HL-60 (cell line): ENCODE data around the gene ST6GALNAC6.

Source experiments
- CTCF ChIP-seq: IDR thresholded peaks from one replicate; pipeline ENCODE4 v1.5.1; 2011; ENCODE audit warnings: low read length, control low read depth, inconsistent platforms; ENCODE audit not compliant: insufficient read depth
- POLR2AphosphoS5 ChIP-seq: IDR thresholded peaks from 2 replicates; pipeline ENCODE4 v1.6.1; 2012; ENCODE audit warnings: low read depth
- TF ChIP-seq, protein P1 (sequence below): IDR thresholded peaks from 2 replicates; pipeline ENCODE4 v1.6.1; 2012; ENCODE audit warnings: low read depth; ENCODE audit not compliant: insufficient replicate concordance

DNA sequence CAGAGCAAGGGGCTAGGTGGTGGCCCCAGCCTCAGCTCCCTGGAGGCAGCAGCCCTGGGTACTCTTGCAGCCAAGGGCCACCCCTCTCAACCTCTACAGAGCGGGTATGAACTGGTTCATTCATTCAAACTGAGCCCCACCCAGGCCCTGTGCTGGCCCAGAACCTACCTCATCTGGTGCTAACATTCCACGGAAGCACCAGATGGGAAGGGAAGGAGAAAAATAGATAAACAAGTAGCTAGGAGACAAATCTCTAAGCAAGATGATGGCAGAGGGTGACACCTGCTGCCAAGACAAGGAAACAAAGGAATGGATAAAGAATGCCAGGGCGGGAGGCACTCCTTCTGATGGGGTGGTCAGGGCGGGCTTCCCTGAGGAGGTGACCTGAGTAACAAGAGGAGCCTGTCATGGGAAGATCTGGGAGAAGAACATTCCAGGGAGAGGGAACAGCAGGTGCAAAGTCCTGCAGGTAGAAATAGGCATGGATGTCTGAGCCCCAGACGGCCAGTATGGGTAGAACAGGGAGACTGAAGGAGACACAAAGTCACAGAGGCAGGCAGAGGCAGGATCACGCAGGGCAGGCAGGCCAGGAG is 11.3 kb upstream of the ST6GALNAC6 start:
- TF ChIP-seq POLR2AphosphoS5 (no peak), CTCF (no peak)
- TF ChIP-seq, protein P1, sequence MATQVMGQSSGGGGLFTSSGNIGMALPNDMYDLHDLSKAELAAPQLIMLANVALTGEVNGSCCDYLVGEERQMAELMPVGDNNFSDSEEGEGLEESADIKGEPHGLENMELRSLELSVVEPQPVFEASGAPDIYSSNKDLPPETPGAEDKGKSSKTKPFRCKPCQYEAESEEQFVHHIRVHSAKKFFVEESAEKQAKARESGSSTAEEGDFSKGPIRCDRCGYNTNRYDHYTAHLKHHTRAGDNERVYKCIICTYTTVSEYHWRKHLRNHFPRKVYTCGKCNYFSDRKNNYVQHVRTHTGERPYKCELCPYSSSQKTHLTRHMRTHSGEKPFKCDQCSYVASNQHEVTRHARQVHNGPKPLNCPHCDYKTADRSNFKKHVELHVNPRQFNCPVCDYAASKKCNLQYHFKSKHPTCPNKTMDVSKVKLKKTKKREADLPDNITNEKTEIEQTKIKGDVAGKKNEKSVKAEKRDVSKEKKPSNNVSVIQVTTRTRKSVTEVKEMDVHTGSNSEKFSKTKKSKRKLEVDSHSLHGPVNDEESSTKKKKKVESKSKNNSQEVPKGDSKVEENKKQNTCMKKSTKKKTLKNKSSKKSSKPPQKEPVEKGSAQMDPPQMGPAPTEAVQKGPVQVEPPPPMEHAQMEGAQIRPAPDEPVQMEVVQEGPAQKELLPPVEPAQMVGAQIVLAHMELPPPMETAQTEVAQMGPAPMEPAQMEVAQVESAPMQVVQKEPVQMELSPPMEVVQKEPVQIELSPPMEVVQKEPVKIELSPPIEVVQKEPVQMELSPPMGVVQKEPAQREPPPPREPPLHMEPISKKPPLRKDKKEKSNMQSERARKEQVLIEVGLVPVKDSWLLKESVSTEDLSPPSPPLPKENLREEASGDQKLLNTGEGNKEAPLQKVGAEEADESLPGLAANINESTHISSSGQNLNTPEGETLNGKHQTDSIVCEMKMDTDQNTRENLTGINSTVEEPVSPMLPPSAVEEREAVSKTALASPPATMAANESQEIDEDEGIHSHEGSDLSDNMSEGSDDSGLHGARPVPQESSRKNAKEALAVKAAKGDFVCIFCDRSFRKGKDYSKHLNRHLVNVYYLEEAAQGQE, result no peak
